BLaER1 treated with 17β-estradiol and CSF1 and Interleukin-3, amounts not matched to agents 10 nM and 100 nM (cell line): ENCODE measurements around the gene EFR3B.

ENCODE experiments used
- H3K27ac ChIP-seq, 11 experiments: shearing (Covaris generic); formaldehyde crosslinking; 2 replicates each; pipeline ENCODE4 v1.8.1; 2022
- H3K27me3 ChIP-seq, 11 experiments: shearing (Covaris generic); formaldehyde crosslinking; 2 replicates each; pipeline ENCODE4 v1.8.1; 2022
- H3K36me3 ChIP-seq, 11 experiments: shearing (Covaris generic); formaldehyde crosslinking; 2 replicates each; pipeline ENCODE4 v1.8.1; 2022
- H3K4me1 ChIP-seq, 10 experiments: shearing (Covaris generic); formaldehyde crosslinking; 2 replicates each; pipeline ENCODE4 v1.8.1; 2022
- H3K4me2 ChIP-seq, 11 experiments: shearing (Covaris generic); formaldehyde crosslinking; 2 replicates each; pipeline ENCODE4 v1.8.1; 2022
- H3K4me3 ChIP-seq, 10 experiments: shearing (Covaris generic); formaldehyde crosslinking; 2 replicates each; pipeline ENCODE4 v1.8.1; 2022
- H3K9ac ChIP-seq, 11 experiments: shearing (Covaris generic); formaldehyde crosslinking; 2 replicates each; pipeline ENCODE4 v1.8.1; 2022
- H3K9me3 ChIP-seq, 11 experiments: shearing (Covaris generic); formaldehyde crosslinking; replicated peaks in 1 of 11; 2 replicates each; pipeline ENCODE4 v1.8.1; 2022
- H4K20me1 ChIP-seq, 11 experiments: shearing (Covaris generic); formaldehyde crosslinking; 2 replicates each; pipeline ENCODE4 v1.8.1; 2022
- Cebpa-rat ChIP-seq, 11 experiments: shearing (Covaris generic); IDR thresholded peaks; 2 replicates each; pipeline ENCODE4 v1.8.1; 2022

The EFR3B gene

DNA sequence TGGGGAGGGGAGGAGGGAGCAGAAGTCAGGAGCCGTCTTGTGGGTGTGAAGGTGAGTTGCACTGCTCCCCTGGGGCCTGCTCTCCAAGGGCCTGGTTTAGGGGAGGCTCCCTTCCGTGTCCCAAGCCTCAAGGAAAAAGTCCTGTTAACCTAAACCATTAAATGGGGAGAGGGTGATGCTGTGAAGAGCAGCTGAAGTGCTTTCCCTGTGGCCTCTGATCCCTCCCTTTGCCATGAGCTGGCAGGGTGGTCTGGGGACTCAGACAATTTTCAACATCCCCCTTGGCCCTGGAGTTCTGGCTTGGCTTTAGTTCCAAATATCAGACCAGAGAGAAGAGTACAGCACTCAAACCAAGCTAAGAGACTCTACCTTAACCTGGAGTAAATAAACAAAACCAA is 127.2 kb downstream of the EFR3B start:
- Histone ChIP-seq H3K27me3 (peaks cover 49 to 58% (median 52%) of the 10 kb centered on the region in 11 experiments), H3K4me2 (peak overlapping the region in 7 of 11 experiments; percentile 79 to 95 (median 91); a peak in 12 of 22 replicates), H3K4me1 (peaks cover 19 to 44% (median 37%) of the 10 kb centered on the region in 10 experiments), H3K36me3 (no peaks in the 10 kb centered on the region), H4K20me1 (peaks cover 0 to 14% (median 0%) of the 10 kb centered on the region in 11 experiments; a peak in 6 of 22 replicates), H3K27ac (no peak overlapping the region), H3K4me3 (no peak overlapping the region; a peak in 1 of 20 replicates), H3K9me3 (peaks cover 0 to 7% (median 0%) of the 10 kb centered on the region in 11 experiments; a peak in 2 of 22 replicates), H3K9ac (no peak overlapping the region)
- no peak for TF ChIP-seq Cebpa-rat (IDR thresholded peaks at IDR 0.05)

DNA sequence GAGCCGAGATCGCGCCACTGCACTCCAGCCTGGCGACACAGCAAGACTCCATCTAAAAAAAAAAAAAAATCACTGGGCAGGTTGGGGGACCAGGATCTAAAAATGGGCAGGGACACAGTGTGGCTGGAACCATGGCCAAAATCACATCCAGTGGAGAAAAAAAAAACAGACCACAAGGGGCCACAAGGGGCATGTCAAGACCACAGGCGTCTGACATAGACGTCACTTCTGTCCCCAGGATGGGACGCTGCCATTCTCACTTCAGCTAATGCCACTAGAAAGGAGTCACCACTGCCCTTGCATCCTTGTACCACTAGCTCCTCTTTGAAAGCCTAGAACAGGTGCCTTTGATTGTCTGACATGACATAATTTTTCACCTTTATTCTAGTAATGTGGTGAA is 129.0 kb downstream of the EFR3B start:
- Histone ChIP-seq H3K27ac (no peak overlapping the region), H4K20me1 (peaks cover 0 to 14% (median 0%) of the 10 kb centered on the region in 11 experiments; a peak in 6 of 22 replicates), H3K4me3 (no peak overlapping the region), H3K4me2 (no peak overlapping the region), H3K9me3 (peaks cover 0 to 7% (median 0%) of the 10 kb centered on the region in 11 experiments; a peak in 2 of 22 replicates), H3K4me1 (peaks cover 11 to 33% (median 27%) of the 10 kb centered on the region in 10 experiments; a peak in 19 of 20 replicates), H3K9ac (no peak overlapping the region), H3K36me3 (no peaks in the 10 kb centered on the region), H3K27me3 (peaks cover 49 to 54% (median 51%) of the 10 kb centered on the region in 11 experiments)
- TF ChIP-seq Cebpa-rat (IDR thresholded peaks at IDR 0.05): no peak

DNA sequence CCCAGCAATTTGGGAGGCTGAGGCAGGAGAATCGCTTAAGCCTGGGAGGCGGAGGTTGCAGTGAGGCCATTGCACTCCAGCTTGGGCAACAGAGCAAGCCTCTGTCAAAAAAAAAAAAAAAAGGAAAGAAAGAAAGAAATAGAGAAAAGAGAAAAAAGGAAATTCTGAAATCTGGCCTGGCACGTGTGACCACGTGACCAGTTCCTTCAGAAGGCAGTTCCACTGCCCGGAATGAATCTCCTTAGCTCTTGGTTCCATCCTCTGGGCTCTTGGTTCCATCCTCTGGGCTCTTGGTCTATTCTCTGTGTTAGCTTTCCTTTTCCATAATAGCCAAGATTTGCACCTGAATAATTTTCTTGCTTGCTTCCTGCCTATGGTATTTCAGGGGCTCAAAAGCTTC is 131.8 kb downstream of the EFR3B start:
- no peaks in the 10 kb centered on the region for H3K36me3 ChIP-seq
- peaks cover 0 to 7% (median 0%) of the 10 kb centered on the region in 11 experiments; a peak in 2 of 22 replicates for H3K9me3 ChIP-seq
- peak overlapping the region; percentile 14 to 54 (median 33); a peak in 14 of 22 replicates for H3K4me2 ChIP-seq
- H3K27ac ChIP-seq: peak overlapping the region in 4 of 11 experiments; percentile 13 to 41 (median 17); a peak in 6 of 22 replicates
- peaks cover 5 to 19% (median 15%) of the 10 kb centered on the region in 10 experiments; a peak in 18 of 20 replicates for H3K4me1 ChIP-seq
- H3K27me3 ChIP-seq: peaks cover 23 to 27% (median 25%) of the 10 kb centered on the region in 11 experiments
- H4K20me1 ChIP-seq: peaks cover 0 to 7% (median 0%) of the 10 kb centered on the region in 11 experiments; a peak in 6 of 22 replicates
- no peak overlapping the region for H3K4me3 ChIP-seq
- H3K9ac ChIP-seq: no peak overlapping the region
- TF ChIP-seq Cebpa-rat (IDR thresholded peaks at IDR 0.05): no peak

DNA sequence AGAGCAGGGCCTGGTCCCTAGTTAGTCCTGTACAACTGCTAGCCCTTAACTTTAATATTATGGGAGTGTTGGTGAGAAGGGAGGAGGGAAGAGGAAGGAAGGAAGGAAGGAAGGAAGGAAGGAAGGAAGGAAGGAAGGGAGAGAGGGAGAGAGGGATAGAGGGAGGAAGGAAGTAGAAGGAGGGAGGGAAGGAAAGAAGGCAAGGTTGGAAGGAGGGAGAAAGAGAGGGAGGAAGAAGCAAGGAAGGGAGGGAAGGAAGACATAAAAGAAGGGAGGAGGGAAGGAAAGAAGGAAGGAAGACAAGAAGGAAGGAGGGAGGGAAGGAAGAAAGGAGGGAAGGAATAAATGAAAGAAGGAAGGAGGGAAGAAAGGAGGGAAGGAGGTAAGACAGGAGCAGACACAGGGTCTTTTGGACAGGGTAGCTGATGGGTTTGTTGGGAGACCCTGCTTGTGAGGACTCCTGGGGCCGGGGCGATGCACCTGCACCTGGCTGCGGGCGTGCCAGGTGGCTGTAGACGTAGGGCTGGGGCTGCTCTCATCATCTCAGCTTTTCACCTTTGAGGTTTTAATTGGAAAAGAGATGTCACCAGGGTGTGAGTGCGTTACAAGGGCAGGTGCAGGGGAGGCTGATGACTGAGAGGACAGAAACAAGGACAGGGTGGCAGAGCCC is 132.5 kb downstream of the EFR3B start:
- Histone ChIP-seq H3K36me3 (no peaks in the 10 kb centered on the region), H3K9ac (no peak overlapping the region), H4K20me1 (0 out of 22 replicates have a peak, but pooled peaks cover 0 to 1% (median 0%) of the 10 kb centered on the region in 11 experiments), H3K27ac (no peak overlapping the region), H3K4me2 (peak overlapping the region in 8 of 11 experiments; percentile 19 to 50 (median 32); a peak in 3 of 22 replicates), H3K27me3 (peaks cover 17 to 21% (median 19%) of the 10 kb centered on the region in 11 experiments), H3K9me3 (peaks cover 0 to 7% (median 0%) of the 10 kb centered on the region in 11 experiments; a peak in 2 of 22 replicates), H3K4me3 (no peak overlapping the region), H3K4me1 (peaks cover 5 to 16% (median 13%) of the 10 kb centered on the region in 10 experiments; a peak in 18 of 20 replicates)
- TF ChIP-seq Cebpa-rat (IDR thresholded peaks at IDR 0.05): no peak

DNA sequence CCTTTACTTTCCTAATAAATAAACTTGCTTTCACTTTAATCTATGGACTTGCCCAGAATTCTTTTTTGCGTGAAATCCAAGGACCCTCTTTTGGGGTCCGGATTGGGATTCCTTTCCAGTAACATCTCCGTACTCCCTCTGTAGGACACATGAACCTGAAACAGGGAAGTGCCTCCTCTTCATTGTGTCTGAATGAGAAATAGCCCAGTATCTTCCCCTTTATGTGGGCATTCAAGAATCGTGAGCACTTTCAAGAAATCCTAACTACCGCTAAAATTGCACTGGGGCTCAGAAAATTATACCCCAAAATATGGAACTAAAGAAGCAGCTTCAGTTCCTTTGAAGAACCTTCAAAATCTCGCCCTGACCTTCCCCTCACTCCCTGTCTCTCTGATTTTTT is 134.3 kb downstream of the EFR3B start:
- Histone ChIP-seq H3K9me3 (no peaks in the 10 kb centered on the region; a peak in 1 of 22 replicates), H3K4me1 (peaks cover 5 to 16% (median 13%) of the 10 kb centered on the region in 10 experiments; a peak in 18 of 20 replicates), H3K4me2 (no peak overlapping the region), H3K4me3 (no peak overlapping the region), H3K36me3 (no peaks in the 10 kb centered on the region), H3K27ac (no peak overlapping the region), H3K27me3 (peaks cover 0 to 3% (median under 1%) of the 10 kb centered on the region in 11 experiments; a peak in 7 of 22 replicates), H3K9ac (no peak overlapping the region), H4K20me1 (no peaks in the 10 kb centered on the region)
- no peak for TF ChIP-seq Cebpa-rat (IDR thresholded peaks at IDR 0.05)

DNA sequence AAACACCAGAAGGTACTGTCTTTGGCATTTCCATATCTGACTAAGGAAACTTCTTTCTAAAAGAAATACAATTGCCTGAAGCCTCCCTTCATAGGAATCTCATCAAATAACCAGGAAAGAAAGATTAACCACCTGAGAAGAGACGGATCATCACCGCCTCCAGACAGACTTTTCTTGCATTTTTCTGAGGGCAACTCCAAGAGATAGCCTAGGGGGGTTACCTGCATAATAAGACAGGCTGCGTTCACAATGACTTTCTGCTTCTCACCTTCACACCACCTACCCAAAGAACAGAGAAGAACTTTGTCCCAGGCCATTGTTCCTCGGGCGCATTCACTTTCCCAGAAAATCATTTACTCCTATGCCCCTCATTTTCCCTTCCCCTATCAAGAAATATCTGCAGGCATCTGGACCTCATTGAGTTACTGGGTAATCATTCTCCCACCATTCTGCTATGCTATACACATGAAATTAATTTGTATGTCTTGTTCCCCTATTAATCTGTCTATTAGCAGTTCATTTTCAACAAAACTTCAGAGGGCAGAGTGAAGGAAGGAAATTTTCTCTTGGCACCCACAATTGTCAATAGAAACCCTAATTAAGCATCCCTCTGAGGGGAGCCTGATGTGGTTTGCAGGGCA is 134.8 kb downstream of the EFR3B start:
- H4K20me1 ChIP-seq: no peaks in the 10 kb centered on the region
- H3K36me3 ChIP-seq: no peaks in the 10 kb centered on the region
- no peak overlapping the region for H3K4me3 ChIP-seq
- H3K27me3 ChIP-seq: no peaks in the 10 kb centered on the region
- no peak overlapping the region for H3K4me2 ChIP-seq
- H3K9me3 ChIP-seq: no peaks in the 10 kb centered on the region; a peak in 1 of 22 replicates
- H3K27ac ChIP-seq: no peak overlapping the region
- no peak overlapping the region for H3K9ac ChIP-seq
- no peak for TF ChIP-seq Cebpa-rat (IDR thresholded peaks at IDR 0.05)
- peaks cover 5 to 16% (median 13%) of the 10 kb centered on the region in 10 experiments; a peak in 18 of 20 replicates for H3K4me1 ChIP-seq

DNA sequence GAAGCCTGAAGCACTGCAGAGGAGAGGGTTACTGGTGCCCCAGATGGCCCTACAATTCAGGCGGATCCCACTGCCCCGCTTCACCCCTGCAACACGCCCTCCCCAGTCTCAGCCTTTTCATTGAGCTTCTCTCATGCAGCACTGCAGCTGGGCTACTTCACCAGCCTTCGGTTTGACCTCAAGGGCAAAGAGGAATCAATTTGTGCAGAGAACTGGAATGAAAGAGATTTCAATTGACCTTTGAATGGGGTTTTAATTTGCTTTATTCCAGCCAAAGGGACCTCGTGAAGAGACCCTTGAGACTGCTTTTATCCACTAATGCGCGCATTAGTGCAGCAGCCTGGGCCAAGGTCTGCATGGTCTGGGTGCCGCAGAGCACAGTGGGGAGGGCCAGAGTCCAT is 135.3 kb downstream of the EFR3B start:
- no peak overlapping the region for H3K4me2 ChIP-seq
- no peak overlapping the region for H3K9ac ChIP-seq
- peaks cover 5 to 16% (median 13%) of the 10 kb centered on the region in 10 experiments; a peak in 18 of 20 replicates for H3K4me1 ChIP-seq
- no peaks in the 10 kb centered on the region for H3K36me3 ChIP-seq
- no peak overlapping the region for H3K4me3 ChIP-seq
- no peak for TF ChIP-seq Cebpa-rat (IDR thresholded peaks at IDR 0.05)
- no peaks in the 10 kb centered on the region for H3K27me3 ChIP-seq
- H3K27ac ChIP-seq: no peak overlapping the region
- no peaks in the 10 kb centered on the region for H4K20me1 ChIP-seq
- H3K9me3 ChIP-seq: peaks cover 0 to 5% (median 0%) of the 10 kb centered on the region in 11 experiments; a peak in 1 of 22 replicates

DNA sequence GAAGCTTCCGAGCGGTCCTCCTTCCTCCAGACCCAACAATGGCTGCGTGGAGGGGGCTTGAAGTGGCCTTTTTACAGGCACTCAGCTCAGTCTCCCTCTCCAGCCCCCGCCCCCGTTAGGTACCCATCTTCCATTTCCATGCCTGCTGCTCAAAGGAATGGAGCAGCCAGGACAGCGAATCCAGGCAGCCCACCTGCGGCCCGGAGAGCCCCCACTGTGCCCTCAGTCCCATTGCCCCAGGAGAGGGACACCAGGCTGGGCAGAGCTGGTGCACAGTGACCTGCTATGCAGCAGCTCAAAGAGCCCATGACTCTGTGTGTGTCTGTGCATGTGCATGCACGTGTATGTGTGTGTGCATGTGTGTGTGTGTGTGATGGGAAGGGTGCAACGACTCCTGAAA is 137.1 kb downstream of the EFR3B start:
- Histone ChIP-seq H4K20me1 (no peaks in the 10 kb centered on the region), H3K4me1 (peaks cover 0 to 6% (median 0%) of the 10 kb centered on the region in 10 experiments; a peak in 5 of 20 replicates), H3K4me2 (no peak overlapping the region), H3K4me3 (no peak overlapping the region), H3K27ac (no peak overlapping the region), H3K9me3 (peaks cover 0 to 6% (median 0%) of the 10 kb centered on the region in 11 experiments; a peak in 1 of 22 replicates), H3K36me3 (no peaks in the 10 kb centered on the region), H3K27me3 (no peaks in the 10 kb centered on the region), H3K9ac (no peak overlapping the region)
- TF ChIP-seq Cebpa-rat (IDR thresholded peaks at IDR 0.05): no peak

DNA sequence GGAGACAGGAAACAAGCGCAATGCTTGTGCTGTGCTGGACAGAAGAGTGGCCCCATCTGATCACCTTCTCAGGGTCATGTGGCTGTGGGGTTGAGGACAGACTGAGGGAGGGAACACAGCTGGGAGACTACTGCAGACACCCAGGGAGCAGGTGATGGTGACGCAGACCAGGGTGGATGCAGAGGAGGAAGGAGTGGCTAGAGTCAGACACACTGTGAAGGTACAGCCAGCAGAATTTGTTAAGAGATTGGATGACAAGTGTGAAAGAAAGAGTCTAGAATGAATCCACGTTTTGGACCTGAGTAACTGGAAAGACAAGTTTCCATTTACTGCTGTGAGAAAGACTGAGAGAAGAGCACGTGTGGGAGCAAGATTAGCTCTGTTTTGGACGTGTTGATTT is 142.4 kb downstream of the EFR3B start:
- H3K9me3 ChIP-seq: peaks cover 0 to 6% (median 0%) of the 10 kb centered on the region in 11 experiments; a peak in 1 of 22 replicates
- H3K4me1 ChIP-seq: peaks cover 0 to 4% (median 0%) of the 10 kb centered on the region in 10 experiments; a peak in 1 of 20 replicates
- no peaks in the 10 kb centered on the region for H4K20me1 ChIP-seq
- H3K9ac ChIP-seq: no peak overlapping the region
- no peak for TF ChIP-seq Cebpa-rat (IDR thresholded peaks at IDR 0.05)
- H3K27me3 ChIP-seq: 0 out of 22 replicates have a peak, but pooled peaks cover 0 to 4% (median 0%) of the 10 kb centered on the region in 11 experiments
- no peak overlapping the region for H3K27ac ChIP-seq
- H3K4me2 ChIP-seq: no peak overlapping the region
- H3K4me3 ChIP-seq: no peak overlapping the region
- H3K36me3 ChIP-seq: no peaks in the 10 kb centered on the region
